Hippocampal formation (tissue), 2 donors: ENCODE data around the gene AGK.
"Not testable (repeated sequence)": the region's sequence is repeated elsewhere in the genome, so short reads cannot be mapped to it uniquely, and the experiment has no call there.

Experiments
- DNase-seq, 2 donors: peaks; one replicate each; lab custom pipeline; 2025; lab: John Stamatoyannopoulos, UW

Gene AGK

GRCh38 chr7:141551782-141552181 is 572 bp downstream of the AGK start:
- no peak for DNase-seq

- DNase-seq: no peak
Observed at GRCh38 chr7:141557360-141557759, 6.2 kb downstream of the AGK start.

- not testable (repeated sequence) for DNase-seq
Observed at GRCh38 chr7:141557831-141558531, 6.8 kb downstream of the AGK start.

DNA sequence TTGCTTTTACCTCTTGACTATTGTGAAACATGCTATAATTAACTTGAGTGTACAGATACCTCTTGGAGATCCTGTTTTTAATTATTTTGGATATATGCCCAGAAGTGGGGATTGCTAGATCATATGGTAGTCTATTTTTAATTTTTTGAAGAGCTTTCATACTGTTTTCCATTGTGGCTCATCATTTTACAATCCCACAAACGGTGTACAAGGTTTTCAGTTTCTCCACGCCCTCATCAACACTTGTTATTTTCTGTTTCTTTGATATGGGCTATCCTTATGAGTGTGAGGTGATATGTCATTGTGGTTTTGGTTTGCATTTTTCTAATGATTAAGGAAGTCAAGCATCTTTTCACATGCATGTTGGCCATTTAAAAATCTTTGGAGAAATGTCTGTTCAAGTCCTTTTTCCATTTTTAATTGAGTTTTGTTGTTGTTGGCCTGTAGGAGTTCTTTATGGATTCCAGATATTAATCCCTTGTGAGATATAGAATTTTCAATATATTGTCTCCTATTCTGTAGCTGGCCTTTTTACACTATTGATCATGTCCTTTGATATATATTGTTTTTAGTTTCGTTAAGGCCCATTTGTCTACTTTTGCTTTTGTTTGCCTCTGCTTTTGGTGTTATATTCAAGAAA is 7.5 kb downstream of the AGK start:
- no peak for DNase-seq

- DNase-seq: no peak
Observed at GRCh38 chr7:141559961-141560360, 8.8 kb downstream of the AGK start.

DNA sequence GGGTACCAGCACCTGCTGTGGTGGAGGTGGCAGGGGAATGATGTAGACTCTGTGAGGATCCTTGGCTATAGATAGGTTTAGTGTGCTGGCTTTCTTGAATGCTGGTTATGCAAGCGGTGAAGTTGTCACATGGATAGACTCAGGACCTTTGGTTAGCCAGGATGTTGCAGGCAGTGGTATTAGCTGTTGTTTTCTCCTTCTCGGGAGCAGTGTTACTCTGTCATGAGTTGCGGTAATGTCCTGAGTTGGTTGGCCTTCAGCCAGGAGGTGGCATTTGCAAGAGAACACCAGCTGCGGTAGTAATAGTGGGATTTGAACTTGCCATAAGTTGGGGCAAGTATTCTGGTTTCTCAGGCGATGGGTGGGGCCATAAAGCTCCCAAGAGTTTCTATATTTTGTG is 10.8 kb downstream of the AGK start:
- DNase-seq: no peak

DNA sequence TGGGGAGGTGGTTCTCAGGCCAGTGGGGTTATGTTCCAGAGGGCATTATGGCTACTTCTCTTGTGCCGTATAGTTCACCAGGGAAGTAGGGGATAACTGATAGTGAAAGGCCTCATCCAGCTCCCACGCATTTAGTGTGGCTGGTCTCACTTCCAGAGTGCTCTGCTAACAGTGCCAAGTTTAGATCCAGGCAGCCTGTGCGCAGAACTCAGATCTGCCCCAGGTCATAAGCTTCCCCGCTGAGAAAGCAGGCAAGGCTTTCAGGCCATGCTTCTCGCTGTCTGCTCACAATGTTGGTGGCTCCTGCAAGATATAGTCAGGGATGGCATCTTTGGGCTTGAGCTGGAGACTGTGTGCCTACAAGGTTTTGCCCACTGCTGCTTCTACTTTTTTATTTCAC is 11.3 kb downstream of the AGK start:
- no peak for DNase-seq

DNA sequence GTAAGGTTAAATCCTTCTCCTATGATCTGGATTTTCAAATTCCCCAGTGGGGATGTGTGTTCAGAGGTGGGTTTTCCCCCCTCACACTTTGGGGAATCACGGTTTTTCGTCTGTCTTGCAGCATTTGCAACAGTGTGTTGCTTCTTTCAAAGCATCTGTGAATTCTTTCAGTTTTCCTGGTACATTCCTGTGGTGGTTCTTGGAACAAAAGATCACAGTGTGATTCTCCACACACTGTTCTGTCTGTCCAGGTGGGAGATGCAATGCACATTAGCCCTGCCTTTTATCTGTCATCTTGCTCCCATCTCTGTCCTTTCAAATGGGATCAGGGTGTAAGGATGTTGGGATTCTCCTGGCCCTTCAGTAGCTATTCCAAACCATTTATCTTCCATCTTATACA is 11.8 kb downstream of the AGK start:
- DNase-seq: no peak

DNA sequence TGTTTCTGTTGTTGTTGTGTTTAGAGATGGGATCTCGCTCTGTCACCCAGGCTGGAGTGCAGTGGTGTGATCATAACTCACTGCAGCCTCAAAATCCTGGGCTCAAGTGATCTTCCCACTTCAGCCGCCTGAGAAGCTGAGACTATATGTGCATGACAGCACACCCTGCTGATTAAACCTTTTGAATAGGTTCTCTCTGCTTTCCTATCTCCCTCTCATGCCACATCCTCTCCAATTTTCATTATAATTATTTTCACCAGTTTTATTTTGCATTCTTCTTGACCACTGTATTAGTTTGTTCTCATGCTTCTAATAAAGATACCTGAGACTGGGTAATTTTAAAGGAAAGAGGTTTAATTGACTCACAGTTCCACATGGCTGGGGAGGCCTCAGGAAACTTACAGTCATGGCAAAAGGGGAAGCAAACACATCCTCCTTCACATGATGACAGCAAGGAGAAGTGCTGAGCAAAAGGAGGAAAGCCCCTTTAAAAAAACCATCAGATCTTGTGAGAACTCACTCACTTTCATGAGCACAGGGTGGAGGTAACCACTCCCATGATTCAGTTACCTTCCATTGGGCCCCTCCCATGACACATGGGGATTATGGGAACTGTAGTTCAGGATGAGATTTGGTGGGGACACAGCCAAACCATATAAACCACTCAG is 12.9 kb downstream of the AGK start:
- no peak for DNase-seq

- no peak for DNase-seq
Observed at GRCh38 chr7:141567432-141567831, 16.2 kb downstream of the AGK start.

- no peak for DNase-seq
Observed at GRCh38 chr7:141568227-141568626, 17.0 kb downstream of the AGK start.

GRCh38 chr7:141571059-141571458 is 19.8 kb downstream of the AGK start:
- no peak for DNase-seq

DNA sequence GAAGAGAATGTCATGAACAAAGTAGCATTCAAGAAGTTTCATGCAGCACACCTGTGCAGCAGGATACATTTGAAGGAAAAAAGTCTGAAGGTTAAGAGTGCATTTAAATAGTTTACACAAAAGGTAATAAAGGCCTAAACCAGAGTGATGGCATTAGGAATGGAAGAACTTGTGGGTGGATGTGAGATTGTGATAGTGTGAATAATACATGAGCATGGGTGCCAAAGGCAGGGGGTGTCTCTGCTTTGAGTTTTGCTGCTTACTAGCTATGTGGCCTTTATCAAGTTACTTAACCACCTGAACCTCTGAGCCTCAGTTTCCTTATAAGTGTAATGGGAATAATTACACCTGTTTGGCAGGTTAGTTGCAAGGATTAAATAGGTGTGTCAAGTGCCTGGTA is 21.0 kb downstream of the AGK start:
- no peak for DNase-seq

DNA sequence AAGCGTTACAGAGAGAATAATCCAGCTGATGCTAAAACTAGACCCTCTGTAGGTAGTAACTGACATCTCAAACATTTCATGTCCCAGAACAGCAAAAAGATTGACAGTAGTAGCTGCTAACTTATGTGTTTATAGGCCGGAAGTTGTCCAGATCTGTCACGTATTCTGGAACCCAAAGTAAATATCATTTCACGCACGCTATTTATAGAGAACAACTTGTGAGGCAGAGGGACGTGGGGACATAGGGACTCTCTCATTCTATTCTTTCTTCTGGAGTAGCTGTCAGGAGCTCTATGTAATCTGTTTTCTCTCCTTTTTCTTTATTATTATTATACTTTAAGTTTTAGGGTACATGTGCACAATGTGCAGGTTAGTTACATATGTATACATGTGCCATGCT is 22.3 kb downstream of the AGK start:
- DNase-seq: no peak

DNA sequence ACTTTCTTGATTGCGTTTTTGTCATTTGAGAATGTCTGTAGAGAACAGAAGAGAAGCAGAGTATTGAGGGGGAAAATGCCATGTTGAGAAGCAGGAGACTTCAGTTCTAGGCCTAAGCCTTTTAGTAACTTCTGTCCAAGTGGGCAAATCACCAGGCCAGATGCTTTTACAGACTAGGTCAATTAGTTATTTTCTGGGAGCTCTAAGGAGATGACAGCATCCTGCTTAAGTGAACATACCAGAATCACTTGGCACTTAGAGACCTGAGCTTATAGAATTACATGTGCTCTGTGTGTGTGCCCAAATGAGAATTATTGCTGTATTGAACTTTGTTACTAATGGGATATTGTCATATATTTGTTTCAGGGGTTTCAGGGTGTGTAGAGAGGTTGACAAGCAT is 24.0 kb downstream of the AGK start:
- DNase-seq: no peak

DNA sequence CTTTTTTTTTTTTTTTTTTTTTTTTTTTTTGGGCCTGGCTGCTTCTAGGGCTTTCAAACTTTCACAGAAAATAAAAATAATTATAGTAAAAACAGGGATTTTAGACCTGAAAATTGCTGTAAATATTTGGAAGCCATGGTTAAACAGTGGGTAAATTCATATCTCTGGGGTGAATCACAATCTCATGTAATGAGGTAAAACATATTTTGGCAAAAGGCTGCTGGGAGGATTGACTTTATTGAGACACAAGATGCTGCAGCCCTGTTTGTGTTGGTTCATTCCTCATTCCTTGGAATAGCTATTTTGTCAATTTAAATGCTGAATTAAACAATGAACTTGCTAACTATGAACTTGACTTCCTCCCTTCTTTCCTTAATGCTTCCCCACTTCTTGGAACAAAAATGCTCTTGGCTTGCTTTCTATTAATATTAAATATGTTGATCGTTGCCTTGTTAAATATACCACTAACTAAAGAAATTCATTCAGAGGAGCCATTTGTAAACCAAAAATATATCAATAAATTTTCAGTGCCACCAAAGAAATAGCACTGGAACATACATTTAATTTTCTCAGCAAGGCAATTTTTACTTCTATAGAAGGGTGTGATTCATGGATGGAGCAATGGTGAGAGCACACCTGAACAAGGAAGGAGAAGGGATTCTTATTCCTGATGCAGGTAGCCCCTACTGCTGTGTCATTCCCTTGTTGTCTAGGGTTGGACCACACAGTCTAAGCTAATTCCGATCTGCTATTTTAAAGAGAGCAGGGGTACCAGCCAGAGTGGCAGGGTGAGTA is 24.6 kb downstream of the AGK start:
- no peak for DNase-seq

DNA sequence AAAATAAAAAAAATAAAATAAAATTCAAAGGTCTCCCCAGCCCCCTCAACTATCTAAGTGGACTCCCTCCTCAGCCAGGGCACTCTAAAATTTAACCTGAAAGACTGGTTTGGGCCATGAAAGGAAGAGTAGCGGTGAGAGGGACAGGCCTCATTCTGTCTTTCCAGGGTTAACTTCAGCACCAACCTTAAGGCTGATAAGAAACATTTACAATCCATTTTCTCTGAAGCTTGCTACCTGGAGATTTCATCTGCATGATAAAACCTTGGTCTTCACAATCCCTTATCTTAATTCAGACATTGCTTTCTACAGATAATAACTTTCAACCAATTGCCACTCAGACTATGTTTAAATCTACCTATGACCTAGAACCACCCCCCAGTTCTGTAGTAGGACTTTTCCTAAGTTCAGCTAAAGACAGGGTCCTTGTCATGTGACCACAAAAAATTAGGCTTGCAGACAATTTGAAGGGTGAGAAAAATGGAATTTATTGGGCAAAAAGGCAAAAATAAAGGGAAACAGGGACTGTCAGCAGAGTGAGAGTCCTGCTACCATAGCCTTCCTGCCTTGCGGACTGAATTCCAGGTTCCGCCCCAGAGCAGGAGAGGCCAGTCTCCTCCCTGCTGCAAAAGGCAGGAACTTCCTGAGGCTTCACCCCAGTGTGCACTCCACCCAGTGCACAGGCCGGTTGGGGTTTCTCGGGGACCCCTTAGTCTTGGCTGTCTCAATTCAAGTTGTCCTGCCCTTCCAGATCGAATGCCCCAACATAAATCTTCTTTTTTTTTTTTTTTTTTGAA is 26.0 kb downstream of the AGK start:
- no peak for DNase-seq

DNA sequence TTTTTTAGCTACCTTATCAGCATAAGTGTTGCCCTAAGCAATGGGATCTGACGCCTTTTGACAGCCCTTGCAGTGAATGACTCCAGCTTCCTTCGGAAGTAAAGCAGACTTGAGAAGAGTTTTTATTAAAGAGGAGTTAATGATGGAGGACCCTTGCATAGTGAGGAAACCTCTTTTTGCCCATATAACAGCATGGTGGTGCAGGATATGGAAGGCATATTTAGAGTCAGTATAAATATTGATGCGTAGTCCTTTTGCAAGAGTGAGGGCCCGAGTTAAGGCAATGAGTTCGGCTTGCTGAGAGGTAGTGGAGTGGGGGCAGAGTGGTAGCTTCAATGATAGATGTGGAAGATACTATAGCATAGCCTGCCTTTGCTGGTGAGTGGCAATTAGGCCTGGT is 28.7 kb downstream of the AGK start:
- not testable (repeated sequence) for DNase-seq

DNA sequence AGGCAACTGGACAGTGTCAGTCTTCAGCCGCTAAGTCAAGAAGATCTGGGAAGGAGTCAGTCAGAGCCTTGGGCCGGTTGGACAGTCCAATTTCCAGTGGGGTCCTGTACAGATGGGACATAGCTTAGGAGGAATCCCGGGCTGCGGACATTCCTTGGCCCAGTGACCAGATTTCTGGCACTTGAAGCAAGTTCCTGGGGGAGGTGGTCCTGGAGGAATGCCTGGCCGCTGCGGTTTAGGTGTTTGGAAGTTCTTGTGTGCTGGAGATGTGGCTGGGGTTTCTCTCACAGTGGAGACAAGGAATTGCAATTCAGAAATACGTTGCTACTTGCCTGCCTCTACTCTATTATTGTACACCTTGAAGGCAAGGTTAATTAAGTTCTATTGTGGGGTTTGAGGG is 30.9 kb downstream of the AGK start:
- not testable (repeated sequence) for DNase-seq

GRCh38 chr7:141584935-141585334 is 33.7 kb downstream of the AGK start:
- DNase-seq: no peak

DNA sequence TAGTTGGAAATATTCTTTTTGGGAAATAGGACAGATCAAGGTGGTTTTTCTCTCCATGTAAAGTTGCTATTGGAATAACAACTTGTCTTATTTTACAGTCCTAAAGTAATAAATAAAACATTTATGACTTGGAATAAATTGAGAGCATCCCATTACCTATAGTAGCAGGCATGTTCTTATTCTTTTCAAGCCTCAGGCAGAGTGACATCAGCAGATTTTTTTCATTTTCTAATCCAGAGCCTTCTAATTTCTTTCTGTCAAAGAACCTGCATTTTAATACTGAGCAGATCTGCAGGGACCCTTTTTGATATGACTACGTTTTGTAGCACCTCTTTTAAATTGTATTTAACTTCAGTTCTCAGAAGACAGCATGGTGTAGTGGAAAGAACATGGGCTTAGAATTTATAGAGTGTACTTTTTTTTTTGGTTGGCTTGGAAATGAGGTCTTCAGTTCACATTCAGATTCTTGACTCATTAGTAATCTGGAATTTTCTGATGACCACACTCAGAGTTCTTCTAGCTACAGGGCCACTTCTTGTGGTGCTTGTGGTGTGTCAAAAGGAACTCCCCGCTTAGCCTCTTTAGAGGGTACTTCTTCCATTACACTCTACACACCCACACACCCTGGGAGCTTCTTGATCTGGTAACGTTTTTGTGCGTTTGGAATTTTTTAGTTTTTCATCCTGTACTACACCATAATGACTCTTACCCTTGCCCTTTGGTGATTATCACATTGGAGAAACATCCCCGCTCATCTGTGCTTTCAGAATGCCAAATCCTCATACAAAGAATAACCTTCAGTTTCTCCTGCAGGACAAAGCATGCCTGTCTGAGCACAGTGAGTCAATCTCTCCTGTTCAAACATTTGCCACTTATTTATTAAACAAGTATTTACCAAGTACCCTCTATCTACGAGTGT is 34.6 kb downstream of the AGK start:
- no peak for DNase-seq
